ENCODE results near the gene CDH22. TPM values are rescaled to one million over a fixed set of nuclear protein-coding genes. Genes with fewer than 3 reads are reported as not detected.

The CDH22 gene
- total RNA-seq, 1 donor from 2014 or later = 0.18 TPM

GRCh38 chr20:46323557-46323956, 15.3 kb upstream of the CDH22 start:
- H3K27ac Mint-ChIP-seq = no peak overlapping the region
- no peak for TF ChIP-seq CTCF (IDR thresholded peaks at IDR 0.05; ENCODE audit: unreplicated experiment)
- no peaks in the 10 kb centered on the region for H3K9me3 Mint-ChIP-seq
- no peak for DNase-seq (ENCODE audit: low spot score in 2 of 2, unreplicated experiment in 2 of 2)
- no peaks in the 10 kb centered on the region for H3K4me1 Mint-ChIP-seq
- no peaks in the 10 kb centered on the region for H3K36me3 Mint-ChIP-seq
- H3K27me3 Mint-ChIP-seq (ENCODE audit: low read depth) = peaks cover 75% of the 10 kb centered on the region
- no peak overlapping the region for H3K4me3 Mint-ChIP-seq

DNA sequence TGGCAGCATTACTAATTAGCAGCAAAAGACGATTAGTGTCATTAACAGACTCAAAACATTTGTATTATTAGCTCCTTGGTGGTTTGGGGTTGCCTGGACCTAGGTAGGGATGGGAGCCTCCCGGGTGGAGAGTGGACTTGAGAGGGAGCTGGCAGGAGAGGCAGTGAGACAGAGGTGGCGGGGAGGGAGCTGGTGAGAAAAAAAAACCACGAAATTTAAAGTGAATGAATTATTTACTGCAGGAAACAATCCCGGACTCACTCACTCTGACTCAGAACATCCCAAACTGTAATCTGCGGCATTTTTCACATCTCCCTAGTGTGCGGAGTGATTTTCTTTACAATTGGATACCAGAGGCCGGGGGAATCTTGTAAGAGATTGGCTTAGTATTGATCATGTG, 14.3 kb upstream of the CDH22 start:
- no peaks in the 10 kb centered on the region for H3K36me3 Mint-ChIP-seq
- H3K27ac Mint-ChIP-seq = no peak overlapping the region

GRCh38 chr20:46317685-46318177, 9.4 kb upstream of the CDH22 start:
- no peak overlapping the region for H3K4me3 Mint-ChIP-seq
- no peak for TF ChIP-seq CTCF (IDR thresholded peaks at IDR 0.05; ENCODE audit: unreplicated experiment)
- DNase-seq (ENCODE audit: low spot score in 2 of 2, unreplicated experiment in 2 of 2) = no peak
- H3K27me3 Mint-ChIP-seq (ENCODE audit: low read depth) = peaks cover 93% of the 10 kb centered on the region
- H3K4me1 Mint-ChIP-seq = no peaks in the 10 kb centered on the region
- no peaks in the 10 kb centered on the region for H3K36me3 Mint-ChIP-seq
- H3K27ac Mint-ChIP-seq = no peak overlapping the region
- no peaks in the 10 kb centered on the region for H3K9me3 Mint-ChIP-seq

More for the DNA sequence above, 14.3 kb upstream of the CDH22 start:
- no peak for TF ChIP-seq CTCF (IDR thresholded peaks at IDR 0.05; ENCODE audit: unreplicated experiment)
- Mint-ChIP-seq H3K4me1 (no peaks in the 10 kb centered on the region), H3K9me3 (no peaks in the 10 kb centered on the region), H3K27me3 (ENCODE audit: low read depth) (peaks cover 81% of the 10 kb centered on the region), H3K4me3 (no peak overlapping the region)
- no peak for DNase-seq (ENCODE audit: low spot score in 2 of 2, unreplicated experiment in 2 of 2)

- Mint-ChIP-seq H3K36me3 (no peaks in the 10 kb centered on the region), H3K27ac (no peak overlapping the region), H3K4me1 (peaks cover 3% of the 10 kb centered on the region), H3K9me3 (no peaks in the 10 kb centered on the region), H3K4me3 (no peak overlapping the region), H3K27me3 (ENCODE audit: low read depth) (peaks cover 91% of the 10 kb centered on the region)
- DNase-seq (ENCODE audit: low spot score in 2 of 2, unreplicated experiment in 2 of 2) = no peak
- no peak for TF ChIP-seq CTCF (IDR thresholded peaks at IDR 0.05; ENCODE audit: unreplicated experiment)
Observed at GRCh38 chr20:46316984-46317684, 8.8 kb upstream of the CDH22 start.

- Mint-ChIP-seq H3K27me3 (ENCODE audit: low read depth) (peaks cover 93% of the 10 kb centered on the region), H3K4me1 (peaks cover 7% of the 10 kb centered on the region), H3K27ac (no peak overlapping the region), H3K9me3 (no peaks in the 10 kb centered on the region), H3K4me3 (no peak overlapping the region), H3K36me3 (no peaks in the 10 kb centered on the region)
- TF ChIP-seq CTCF (IDR thresholded peaks at IDR 0.05; ENCODE audit: unreplicated experiment) = no peak
- DNase-seq (ENCODE audit: low spot score in 2 of 2, unreplicated experiment in 2 of 2) = no peak
Observed at GRCh38 chr20:46315311-46315710, 7.0 kb upstream of the CDH22 start.

All from mesothelial cell of epicardium (in vitro differentiated cells).